HG03565 (cell line): Measurements from ENCODE around the gene ZNF879.

Experiments used
- ATAC-seq: cut with Tn5 transposase; IDR thresholded peaks from one replicate; pipeline ENCODE4 v1.9.1; 2021; ENCODE audit warnings: mild to moderate bottlenecking, moderate library complexity; ENCODE audit not compliant: unreplicated experiment

The ZNF879 gene

DNA sequence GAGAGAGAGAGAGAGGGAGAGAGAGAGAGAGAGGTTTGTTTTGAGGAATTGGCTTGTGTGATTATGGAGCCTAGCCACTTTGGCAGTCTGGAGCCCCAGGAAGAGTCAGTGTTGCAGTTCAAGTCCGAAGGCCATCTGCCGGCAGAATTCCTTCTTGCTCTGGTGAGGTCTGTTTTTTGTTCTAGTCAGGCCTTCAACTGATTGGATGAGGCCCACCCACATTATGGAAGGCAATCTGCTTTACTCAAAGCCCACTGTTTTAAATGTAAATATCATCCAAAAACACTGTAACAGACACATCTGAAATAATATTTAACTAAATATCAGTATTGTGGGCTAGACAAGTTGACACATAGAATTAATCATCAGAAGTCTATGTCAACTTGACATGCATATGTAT is 17.0 kb upstream of the ZNF879 start:
- ATAC-seq, result no peak

DNA sequence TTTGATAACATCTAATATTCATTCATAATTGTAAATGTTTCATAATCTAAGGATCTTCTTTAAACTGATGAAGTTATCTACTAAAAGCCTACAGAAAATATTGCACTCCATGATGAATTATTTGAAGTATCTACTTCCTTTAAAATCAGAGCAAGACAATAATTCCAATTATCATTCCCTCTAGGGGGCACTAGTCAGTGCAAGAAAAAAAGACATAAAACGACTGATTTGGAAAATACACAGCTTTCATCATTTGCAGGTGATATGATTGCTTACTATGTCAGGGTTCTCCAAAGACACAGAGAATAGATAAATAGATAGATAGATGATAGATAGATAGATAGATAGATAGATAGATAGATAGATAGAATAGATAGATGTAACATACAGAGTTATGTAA is 14.9 kb upstream of the ZNF879 start:
- ATAC-seq, result no peak

- no peak for ATAC-seq
Measured at GRCh38 chr5:179033004-179033580, 9.5 kb downstream of the ZNF879 start.

GRCh38 chr5:179044765-179045164 is 21.2 kb downstream of the ZNF879 start:
- no peak for ATAC-seq

GRCh38 chr5:179051784-179052183 is 28.2 kb downstream of the ZNF879 start:
- no peak for ATAC-seq

GRCh38 chr5:179054036-179054785 is 30.6 kb downstream of the ZNF879 start:
- no peak for ATAC-seq

GRCh38 chr5:179054876-179055275 is 31.3 kb downstream of the ZNF879 start:
- ATAC-seq, result no peak

GRCh38 chr5:179055436-179055835 is 31.8 kb downstream of the ZNF879 start:
- ATAC-seq, result no peak

GRCh38 chr5:179055841-179056240 is 32.2 kb downstream of the ZNF879 start:
- no peak for ATAC-seq

GRCh38 chr5:179060116-179061008 is 36.8 kb downstream of the ZNF879 start, which contains the start of gene ZNF354C:
Gene ZNF354C, plus strand, starts transcription at chr5:179060373. Its CDS starts 1,696 bp downstream, at chr5:179062069.
- no peak for ATAC-seq

DNA sequence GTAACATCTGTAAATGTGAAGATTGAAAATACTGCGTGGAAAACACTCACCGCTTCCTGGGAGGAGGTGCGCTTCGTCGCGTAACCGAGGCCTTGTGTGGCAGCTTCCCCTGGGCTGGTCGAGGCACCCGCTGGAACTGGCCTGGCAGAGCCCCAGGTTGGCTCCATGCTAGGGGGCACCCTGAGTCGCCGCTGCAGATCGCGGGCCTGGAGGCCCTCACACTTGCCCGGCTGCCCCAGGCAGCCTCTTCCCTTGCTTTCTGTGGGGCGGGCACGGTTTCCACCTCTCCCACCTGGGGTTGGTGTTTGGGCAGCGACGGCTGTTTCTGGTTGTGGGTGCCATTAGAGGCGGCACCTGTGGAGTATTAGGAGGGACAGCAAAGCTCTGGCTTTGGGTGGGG is 37.4 kb downstream of the ZNF879 start:
- no peak for ATAC-seq

DNA sequence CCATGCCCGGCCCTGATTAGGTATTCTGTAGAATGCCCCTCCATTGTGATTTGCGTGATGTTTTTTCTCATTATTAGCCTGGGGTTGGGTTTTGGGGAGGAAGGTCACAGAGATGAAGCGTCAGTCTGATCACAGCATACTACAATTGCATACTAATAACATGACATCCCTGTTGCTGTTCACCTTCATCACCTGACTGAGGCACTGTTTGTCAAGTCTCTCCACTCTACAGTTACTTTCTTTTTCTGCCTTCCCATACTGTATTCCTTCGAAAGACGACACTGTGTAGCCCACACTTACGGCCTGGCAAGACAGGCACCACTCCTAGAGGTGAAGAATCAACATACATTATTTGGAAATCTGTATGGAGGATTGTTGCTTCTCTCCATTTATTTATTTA is 42.1 kb downstream of the ZNF879 start:
- ATAC-seq, result no peak

- no peak for ATAC-seq
Measured at GRCh38 chr5:179079165-179079987, 55.8 kb downstream of the ZNF879 start.

- no peak for ATAC-seq
Measured at GRCh38 chr5:179080724-179081123, 57.1 kb downstream of the ZNF879 start.
